ENCODE results near the gene SHISA6.

Gene SHISA6

GRCh38 chr17:11240841-11241610 is at the start of gene SHISA6:
Gene SHISA6 (plus strand): TSS chr17:11241213.
- DNase-seq (ENCODE audit: low read depth in 2 of 2): no peak

GRCh38 chr17:11195801-11196200 is 45.2 kb upstream of the SHISA6 start:
- no peak for DNase-seq (ENCODE audit: low read depth in 2 of 2)

- no peak for DNase-seq (ENCODE audit: low read depth in 2 of 2)
Observed at GRCh38 chr17:11204991-11205390, 36.0 kb upstream of the SHISA6 start.

DNA sequence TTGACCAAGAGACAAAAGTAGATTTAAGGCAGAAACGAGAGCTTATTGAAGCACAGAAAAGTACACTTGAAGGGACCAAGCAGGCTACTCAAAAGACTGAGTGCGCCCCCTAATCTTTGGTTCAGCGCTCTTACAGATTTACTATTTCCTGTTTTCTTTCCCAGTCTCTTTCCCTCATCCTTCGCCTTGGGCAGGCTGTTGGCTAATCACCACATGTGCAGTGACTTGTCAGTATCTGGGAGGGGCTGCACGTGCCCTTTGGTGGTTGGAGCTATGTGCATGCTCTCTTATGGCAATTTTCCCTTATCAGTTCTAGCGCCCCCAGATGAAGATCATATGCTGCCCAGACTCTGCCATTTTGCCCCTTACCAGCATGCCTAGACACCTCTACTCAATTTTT is 35.4 kb upstream of the SHISA6 start:
- DNase-seq (ENCODE audit: low read depth in 2 of 2): no peak

GRCh38 chr17:11209906-11210305 is 31.1 kb upstream of the SHISA6 start:
- DNase-seq (ENCODE audit: low read depth in 2 of 2): no peak

DNA sequence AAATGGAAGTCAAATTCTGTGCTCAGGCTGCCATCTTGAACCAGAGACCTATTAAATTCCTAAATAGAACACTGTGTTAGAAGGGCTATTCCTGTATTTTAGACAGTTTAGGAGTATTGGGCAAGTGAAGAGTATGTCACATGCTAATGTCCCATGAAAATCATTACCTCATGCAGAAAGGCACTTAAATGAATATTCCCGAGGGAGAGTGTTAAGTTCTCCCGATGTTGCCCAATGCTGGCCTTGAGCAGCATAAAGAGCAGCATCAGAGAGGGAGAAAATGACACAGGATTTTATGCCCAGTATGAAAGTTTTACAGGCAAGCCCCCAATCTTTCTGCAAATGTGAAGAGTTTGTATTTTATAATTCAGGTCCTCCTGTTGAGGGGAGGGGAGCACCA is 28.2 kb upstream of the SHISA6 start:
- DNase-seq (ENCODE audit: low read depth in 2 of 2): no peak

DNA sequence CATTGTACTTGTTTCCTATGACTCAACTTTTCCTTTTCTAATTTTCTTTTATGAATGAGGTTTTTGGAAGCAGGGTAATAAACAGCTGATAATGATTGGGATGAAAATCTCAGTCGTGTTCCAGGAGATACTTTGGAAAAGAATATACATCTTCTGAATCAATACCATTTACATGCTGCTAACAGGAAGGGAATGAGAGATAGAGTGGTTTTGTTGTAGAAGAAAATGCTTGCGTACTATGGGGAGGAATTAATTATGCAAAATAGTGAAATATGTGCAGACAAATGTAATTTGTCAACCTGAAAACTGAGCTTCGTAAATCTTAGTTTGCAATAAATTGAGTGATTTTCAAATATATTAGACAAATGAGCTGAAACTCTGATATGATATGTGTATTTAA is 24.0 kb upstream of the SHISA6 start:
- no peak for DNase-seq (ENCODE audit: low read depth in 2 of 2)

DNA sequence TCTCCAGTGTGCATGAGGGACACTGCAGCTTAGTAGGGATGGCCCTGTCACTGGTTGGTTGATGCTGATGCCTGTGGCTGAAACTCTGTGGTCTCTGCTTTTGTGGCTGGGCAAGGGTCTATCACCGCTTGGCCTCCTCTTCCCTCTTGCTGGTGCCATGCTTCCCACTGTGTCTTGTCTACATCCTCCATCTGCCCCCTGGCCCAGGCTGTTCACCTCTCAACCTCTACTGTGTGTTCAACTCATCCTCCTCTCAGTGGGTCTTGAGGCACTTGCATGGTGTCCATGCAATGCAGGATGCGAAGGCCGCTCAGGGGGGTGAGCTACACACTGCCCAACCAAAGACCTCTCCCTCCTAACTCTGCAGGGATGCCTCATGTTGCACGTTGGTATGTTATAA is 19.8 kb upstream of the SHISA6 start:
- DNase-seq (ENCODE audit: low read depth in 2 of 2): no peak

DNA sequence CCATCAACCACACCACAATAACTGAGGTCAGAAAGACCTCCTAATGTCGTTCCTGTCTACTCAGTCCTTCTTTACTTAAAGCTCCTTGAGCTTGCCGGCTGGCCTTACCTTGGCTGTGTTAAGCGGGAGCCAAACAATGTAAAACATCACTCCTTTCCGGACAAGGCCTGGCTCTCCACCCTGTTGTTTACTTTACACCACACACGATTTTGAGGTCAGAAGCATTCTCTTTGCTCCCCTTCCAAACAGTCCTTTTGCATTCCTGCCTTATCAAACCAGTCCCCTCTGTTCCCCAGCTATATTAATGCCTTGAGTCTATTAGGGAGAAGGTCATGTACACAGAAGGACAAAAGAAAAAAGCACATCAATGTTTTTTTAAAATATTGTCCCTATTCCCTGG is 19.3 kb upstream of the SHISA6 start:
- DNase-seq (ENCODE audit: low read depth in 2 of 2): no peak

DNA sequence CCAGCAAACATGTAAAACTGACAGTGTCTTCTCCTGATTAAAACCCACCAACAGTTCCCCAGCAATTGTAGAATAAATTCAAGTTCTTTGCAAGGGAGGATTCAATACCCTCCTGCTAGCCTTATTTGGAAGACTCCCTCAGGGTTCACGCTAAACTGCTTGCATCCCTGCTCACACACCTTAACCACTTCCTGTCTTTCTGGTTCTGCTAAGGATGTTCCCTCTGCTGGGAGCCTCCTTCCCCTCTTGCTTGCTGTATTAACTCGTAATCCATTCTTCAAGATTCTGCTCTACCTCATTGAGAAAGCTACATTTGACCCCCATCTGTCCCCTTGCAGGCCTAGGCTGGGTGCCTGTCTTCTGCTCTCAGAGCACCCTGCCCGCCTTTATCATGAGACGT is 2.3 kb upstream of the SHISA6 start:
- DNase-seq (ENCODE audit: low read depth in 2 of 2): no peak

DNA sequence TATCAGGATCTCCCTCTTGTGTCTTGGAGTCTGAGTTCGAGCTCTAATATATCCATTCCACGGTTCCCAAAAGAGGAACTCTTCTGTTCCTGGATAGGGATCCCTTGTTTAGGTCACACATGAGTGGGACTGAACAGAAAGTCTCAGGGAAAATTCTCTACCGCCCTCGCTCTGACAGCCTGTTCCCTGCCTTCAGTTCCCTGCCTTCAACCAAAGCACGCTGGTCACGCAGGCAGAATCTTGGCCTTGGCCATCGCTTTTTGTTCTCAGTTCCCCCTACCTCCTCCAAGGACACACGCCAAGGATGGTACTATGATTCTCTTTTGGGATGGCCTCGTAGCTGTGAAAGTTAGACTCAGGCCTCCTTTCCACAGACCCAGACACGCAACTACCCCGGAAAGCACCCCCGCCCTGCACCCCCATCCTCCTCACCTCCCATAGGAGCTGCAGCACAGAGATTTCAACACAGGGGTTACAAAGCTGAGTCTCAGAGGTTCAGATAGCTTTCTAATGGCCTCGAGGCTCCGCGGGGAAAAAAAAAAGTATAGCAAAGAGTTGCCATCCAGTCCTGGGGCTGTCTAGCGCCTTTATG is 1.5 kb upstream of the SHISA6 start:
- DNase-seq (ENCODE audit: low read depth in 2 of 2): no peak

DNA sequence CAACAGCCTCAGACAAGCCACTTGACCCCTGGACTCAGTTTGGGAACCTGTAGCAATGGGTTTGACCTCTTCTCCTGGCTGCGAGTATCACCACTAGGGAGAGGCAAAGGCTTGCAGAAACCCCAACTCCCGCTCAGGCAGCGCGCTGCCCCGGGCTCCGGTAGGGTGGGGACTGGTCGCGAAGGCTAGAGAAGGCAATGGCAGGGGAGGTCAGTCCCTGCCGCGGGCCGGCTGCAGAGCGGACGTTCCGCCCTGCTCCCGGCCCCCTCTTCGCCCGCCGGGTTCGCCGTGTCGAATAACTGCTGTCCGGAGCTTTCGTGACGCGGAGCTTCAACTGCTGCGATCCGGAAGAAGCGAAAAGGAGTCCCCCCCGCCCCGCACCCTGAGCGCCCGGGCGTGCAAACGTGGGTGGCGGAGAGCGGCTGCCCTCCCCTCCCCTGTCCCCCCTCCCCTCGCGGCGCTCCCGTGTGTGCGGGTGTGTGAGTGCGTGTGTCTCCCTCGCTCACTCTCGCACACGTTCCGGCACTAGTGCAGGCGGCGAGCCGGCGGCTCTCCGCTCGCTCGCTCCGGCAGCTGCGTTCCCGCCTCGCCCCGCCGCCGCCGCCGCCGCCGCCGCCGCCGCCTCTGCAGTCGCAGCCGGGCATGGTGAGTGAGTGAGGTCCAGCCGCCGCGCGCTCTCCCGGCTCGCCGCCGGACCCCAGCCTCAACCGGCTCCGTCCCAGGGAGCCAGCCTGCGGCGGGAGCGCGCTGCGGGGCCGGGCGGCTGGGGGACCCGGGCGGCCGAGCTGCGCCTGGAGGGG is 772 bp upstream of the SHISA6 start:
- no peak for DNase-seq (ENCODE audit: low read depth in 2 of 2)

- DNase-seq (ENCODE audit: low read depth in 2 of 2): no peak
Observed at GRCh38 chr17:11241611-11242226, 706 bp downstream of the SHISA6 start.

GRCh38 chr17:11242411-11242810 is 1.4 kb downstream of the SHISA6 start:
- DNase-seq (ENCODE audit: low read depth in 2 of 2): no peak

GRCh38 chr17:11244776-11245175 is 3.8 kb downstream of the SHISA6 start:
- no peak for DNase-seq (ENCODE audit: low read depth in 2 of 2)

- no peak for DNase-seq (ENCODE audit: low read depth in 2 of 2)
Observed at GRCh38 chr17:11245187-11245586, 4.2 kb downstream of the SHISA6 start.

DNA sequence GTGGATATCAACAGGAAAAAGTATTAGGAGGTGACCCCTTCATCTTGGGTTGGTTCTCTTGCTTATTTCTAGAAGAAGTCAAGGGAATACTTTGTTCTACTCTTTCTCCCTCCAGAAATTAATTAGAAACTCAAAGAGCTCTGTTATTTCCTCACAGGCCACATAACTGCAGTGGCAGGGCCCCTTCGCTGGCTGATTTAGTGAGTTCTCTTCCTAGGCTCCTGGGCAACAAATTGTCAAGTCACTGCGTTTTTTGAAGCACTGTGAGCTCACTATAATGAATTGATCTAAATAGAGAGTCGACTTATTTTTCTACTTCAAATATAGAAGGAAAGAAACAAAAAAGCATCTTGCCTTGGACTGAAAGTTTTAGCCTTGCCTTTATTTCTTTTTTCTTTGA is 4.8 kb downstream of the SHISA6 start:
- no peak for DNase-seq (ENCODE audit: low read depth in 2 of 2)

DNA sequence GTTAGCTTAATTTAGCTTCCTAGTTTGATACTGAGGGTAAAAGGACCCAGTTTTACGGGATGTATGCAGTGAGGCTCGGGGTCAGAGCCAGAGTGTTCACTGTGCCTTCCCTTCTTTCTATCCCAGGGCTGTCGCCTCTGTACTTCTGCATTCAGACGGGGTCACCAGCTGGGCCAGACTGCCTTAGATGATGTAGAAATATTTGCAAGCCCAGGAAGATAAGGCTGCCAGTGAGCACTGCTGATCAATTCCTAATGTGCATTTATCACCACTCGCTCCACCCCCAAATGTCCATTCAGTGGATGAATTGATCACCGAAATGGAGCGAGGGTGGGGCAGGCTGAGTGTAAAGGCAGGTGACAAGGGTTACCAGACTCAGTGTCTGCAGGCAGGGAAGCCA is 9.1 kb downstream of the SHISA6 start:
- no peak for DNase-seq (ENCODE audit: low read depth in 2 of 2)

GRCh38 chr17:11251561-11252107 is 10.6 kb downstream of the SHISA6 start:
- DNase-seq (ENCODE audit: low read depth in 2 of 2): no peak

GRCh38 chr17:11252146-11252545 is 11.1 kb downstream of the SHISA6 start:
- no peak for DNase-seq (ENCODE audit: low read depth in 2 of 2)

DNA sequence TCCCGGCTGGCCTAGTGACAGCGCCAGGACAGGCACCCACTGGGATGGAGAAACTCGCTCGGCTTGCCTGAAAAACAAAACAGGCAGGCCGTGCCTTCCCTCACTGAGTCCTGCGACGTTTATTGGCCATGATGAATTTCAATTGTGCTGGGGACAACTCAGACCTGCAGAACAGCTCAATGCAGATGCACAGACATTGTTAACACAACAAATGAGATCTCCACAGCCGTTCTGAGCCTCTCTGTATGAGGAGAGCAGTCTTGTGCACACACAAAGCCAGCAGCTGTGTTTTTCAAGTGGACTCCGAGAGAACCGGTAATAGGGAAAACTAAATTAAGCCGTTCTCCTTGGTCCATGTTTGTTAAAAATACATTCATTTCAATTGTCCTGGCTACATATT is 15.9 kb downstream of the SHISA6 start:
- DNase-seq (ENCODE audit: low read depth in 2 of 2): no peak

DNA sequence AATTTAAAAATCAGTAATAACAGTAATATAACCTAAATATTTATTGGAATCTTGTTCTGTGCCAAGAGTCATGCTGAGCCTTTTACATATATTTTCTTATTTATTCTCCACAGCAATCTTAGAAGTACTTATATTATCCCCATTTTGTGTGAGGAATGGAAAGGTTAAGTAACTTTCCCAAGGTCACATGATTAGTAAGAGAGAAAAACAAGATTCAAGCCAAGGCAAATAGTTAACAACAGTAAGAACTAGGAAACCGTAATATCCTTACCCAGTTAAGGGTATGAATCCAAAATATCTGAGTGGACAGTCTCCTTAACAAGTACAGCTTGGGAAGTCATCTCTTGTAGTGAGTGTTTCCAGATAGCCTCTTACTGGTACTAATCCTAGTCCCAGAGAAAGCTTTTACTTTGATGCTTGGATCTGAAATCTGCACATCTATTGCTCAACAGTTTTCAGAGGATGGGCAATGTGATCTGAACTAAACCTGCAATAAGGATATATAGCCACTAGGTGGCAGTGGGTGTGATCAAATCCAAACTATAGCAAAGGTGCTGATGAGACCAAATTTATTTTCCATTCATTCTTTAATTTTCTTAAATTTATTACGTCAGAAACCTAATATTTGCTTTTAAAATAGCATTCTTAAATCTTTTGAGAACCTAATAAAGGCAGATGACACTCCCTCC is 23.3 kb downstream of the SHISA6 start:
- DNase-seq (ENCODE audit: low read depth in 2 of 2): no peak
